ENCODE measurements around the gene PGR.

GRCh38 chr11:101053492-101053891 is 76.1 kb downstream of the PGR start:
- TF ChIP-seq CTCF (IDR thresholded peaks at IDR 0.05; ENCODE audit: low read length) (no peak), EZH2 (IDR thresholded peaks at IDR 0.05; ENCODE audit: borderline replicate concordance, low read length) (no peak)

Measured in OCI-LY1 (cell line).